ENCODE results near the gene CHN1. TPM values are rescaled to one million over a fixed set of nuclear protein-coding genes. Genes with fewer than 3 reads are reported as not detected.

Gene CHN1
- total RNA-seq, 1 experiment from 2014 or later: 0.41 TPM

GRCh38 chr2:174870787-174871186 lies 134.4 kb downstream of the CHN1 start:
- TF ChIP-seq CTCF (IDR thresholded peaks at IDR 0.05; ENCODE audit: insufficient read depth in 1 of 2, low read depth in 1 of 2, low read length in 1 of 2, severe bottlenecking in 1 of 2, unreplicated experiment in 1 of 2): no peak
- CTCF ChIA-PET: no interaction called here
- no peaks in the 10 kb centered on the region for H3K4me1 ChIP-seq
- Mint-ChIP-seq H3K4me1 (ENCODE audit: low read depth, unreplicated experiment) (no peaks in the 10 kb centered on the region), H3K4me3 (ENCODE audit: unreplicated experiment) (no peak overlapping the region), H3K27me3 (ENCODE audit: insufficient read depth, unreplicated experiment) (peaks cover 12% of the 10 kb centered on the region), H3K9me3 (ENCODE audit: unreplicated experiment) (no peaks in the 10 kb centered on the region), H3K27ac (ENCODE audit: unreplicated experiment) (no peak overlapping the region), H3K36me3 (ENCODE audit: insufficient read depth, unreplicated experiment) (no peaks in the 10 kb centered on the region)
- DNase-seq: no peak
- H3K9me3 ChIP-seq: no peaks in the 10 kb centered on the region
- POLR2A ChIA-PET: no interaction called here
- no peak overlapping the region for H3K4me3 ChIP-seq (ENCODE audit: low read depth, low read length)
- H3K27me3 ChIP-seq (replicated peaks; ENCODE audit: control insufficient read depth, insufficient read depth, low read length): no peaks in the 10 kb centered on the region
- intact Hi-C loops (cut with micrococcal nuclease; ENCODE audit: unreplicated experiment): no loop called here
- no TSS peak for BruUV-seq (replicated peaks)
- H3K36me3 ChIP-seq (ENCODE audit: control insufficient read depth, insufficient read depth, low read length): no peaks in the 10 kb centered on the region

- Histone ChIP-seq H3K27me3 (replicated peaks; ENCODE audit: control insufficient read depth, insufficient read depth, low read length) (no peaks in the 10 kb centered on the region), H3K4me3 (ENCODE audit: low read depth, low read length) (no peak overlapping the region), H3K4me1 (no peaks in the 10 kb centered on the region), H3K9me3 (no peaks in the 10 kb centered on the region), H3K36me3 (ENCODE audit: control insufficient read depth, insufficient read depth, low read length) (no peaks in the 10 kb centered on the region)
- no TSS peak for BruUV-seq (replicated peaks)
- no peaks in the 10 kb centered on the region for H3K4me1 Mint-ChIP-seq (ENCODE audit: low read depth, unreplicated experiment)
- no peak overlapping the region for H3K27ac Mint-ChIP-seq (ENCODE audit: unreplicated experiment)
- peaks cover 12% of the 10 kb centered on the region for H3K27me3 Mint-ChIP-seq (ENCODE audit: insufficient read depth, unreplicated experiment)
- CTCF ChIA-PET: no interaction called here
- no peaks in the 10 kb centered on the region for H3K36me3 Mint-ChIP-seq (ENCODE audit: insufficient read depth, unreplicated experiment)
- no peak for DNase-seq
- no peak overlapping the region for H3K4me3 Mint-ChIP-seq (ENCODE audit: unreplicated experiment)
- intact Hi-C loops (cut with micrococcal nuclease; ENCODE audit: unreplicated experiment): no loop called here
- TF ChIP-seq CTCF (IDR thresholded peaks at IDR 0.05; ENCODE audit: insufficient read depth in 1 of 2, low read depth in 1 of 2, low read length in 1 of 2, severe bottlenecking in 1 of 2, unreplicated experiment in 1 of 2): no peak
- no peaks in the 10 kb centered on the region for H3K9me3 Mint-ChIP-seq (ENCODE audit: unreplicated experiment)
- POLR2A ChIA-PET: no interaction called here
Observed at GRCh38 chr2:174868878-174869277, 136.3 kb downstream of the CHN1 start.

GRCh38 chr2:174866421-174866820 lies 138.8 kb downstream of the CHN1 start:
- H3K27me3 ChIP-seq (replicated peaks; ENCODE audit: control insufficient read depth, insufficient read depth, low read length): no peaks in the 10 kb centered on the region
- no peak overlapping the region for H3K4me3 Mint-ChIP-seq (ENCODE audit: unreplicated experiment)
- ChIA-PET CTCF (no interaction called here), POLR2A (no interaction called here)
- no peaks in the 10 kb centered on the region for H3K36me3 Mint-ChIP-seq (ENCODE audit: insufficient read depth, unreplicated experiment)
- DNase-seq: no peak
- H3K9me3 ChIP-seq: no peaks in the 10 kb centered on the region
- BruUV-seq (replicated peaks): no TSS peak
- intact Hi-C loops (cut with micrococcal nuclease; ENCODE audit: unreplicated experiment): no loop called here
- H3K27me3 Mint-ChIP-seq (ENCODE audit: insufficient read depth, unreplicated experiment): peaks cover 8% of the 10 kb centered on the region
- H3K27ac Mint-ChIP-seq (ENCODE audit: unreplicated experiment): no peak overlapping the region
- H3K4me3 ChIP-seq (ENCODE audit: low read depth, low read length): no peak overlapping the region
- no peaks in the 10 kb centered on the region for H3K36me3 ChIP-seq (ENCODE audit: control insufficient read depth, insufficient read depth, low read length)
- no peaks in the 10 kb centered on the region for H3K9me3 Mint-ChIP-seq (ENCODE audit: unreplicated experiment)
- H3K4me1 Mint-ChIP-seq (ENCODE audit: low read depth, unreplicated experiment): no peaks in the 10 kb centered on the region
- H3K4me1 ChIP-seq: no peaks in the 10 kb centered on the region
- TF ChIP-seq CTCF (IDR thresholded peaks at IDR 0.05; ENCODE audit: insufficient read depth in 1 of 2, low read depth in 1 of 2, low read length in 1 of 2, severe bottlenecking in 1 of 2, unreplicated experiment in 1 of 2): no peak
